ENCODE data around the gene CDC14B. TPM values are rescaled to one million over a fixed set of nuclear protein-coding genes. Genes with fewer than 3 reads are reported as not detected.
A peak's percentile ranks its signal among the peaks of the same experiment; 100 is the strongest.
"Not testable (repeated sequence)": the region's sequence is repeated elsewhere in the genome, so short reads cannot be mapped to it uniquely, and the experiment has no call there.

Gene CDC14B
- total RNA-seq, 1 donor from 2014 or later = 29.0 TPM

DNA sequence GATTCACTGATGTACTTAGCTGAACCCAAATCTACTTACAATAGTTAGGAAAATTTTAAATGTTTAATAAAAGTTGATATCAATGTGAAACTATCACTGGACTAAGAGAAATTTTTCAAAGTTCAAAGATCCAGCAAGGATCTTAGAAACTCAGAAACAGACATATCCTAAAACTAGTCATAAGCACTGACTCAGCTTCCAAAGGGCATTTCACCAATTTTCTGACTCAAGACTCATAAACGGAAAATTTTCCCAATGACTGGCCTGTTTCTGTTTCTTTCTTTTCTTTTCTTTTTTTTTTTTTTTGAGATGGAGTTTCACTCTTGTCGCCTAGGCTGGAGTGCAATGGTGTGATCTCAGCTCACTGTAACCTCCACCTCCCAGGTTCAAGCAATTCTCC lies 66.6 kb downstream of the CDC14B start:
- no peak for DNase-seq (ENCODE audit: low spot score)
- no peak for ATAC-seq

DNA sequence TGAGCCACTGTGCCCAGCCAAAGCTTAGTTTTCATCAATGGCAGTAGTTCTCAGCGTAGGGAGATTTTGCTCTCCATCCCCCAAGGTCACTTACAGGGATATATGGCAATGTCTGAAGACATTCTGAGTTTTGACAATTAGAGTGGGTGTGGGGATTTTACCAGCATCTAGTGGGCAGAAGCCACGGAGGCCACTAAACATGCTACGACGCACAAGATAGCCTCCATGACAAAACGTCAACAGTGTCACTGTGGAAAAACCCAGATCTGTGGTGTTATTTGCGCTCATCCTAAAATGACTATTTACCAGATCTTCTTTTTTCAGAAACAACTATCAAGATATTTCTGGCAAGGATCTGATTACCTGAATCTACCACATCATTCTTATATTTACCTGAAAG lies 68.2 kb downstream of the CDC14B start:
- no peak for DNase-seq (ENCODE audit: low spot score)
- no peak for ATAC-seq

DNA sequence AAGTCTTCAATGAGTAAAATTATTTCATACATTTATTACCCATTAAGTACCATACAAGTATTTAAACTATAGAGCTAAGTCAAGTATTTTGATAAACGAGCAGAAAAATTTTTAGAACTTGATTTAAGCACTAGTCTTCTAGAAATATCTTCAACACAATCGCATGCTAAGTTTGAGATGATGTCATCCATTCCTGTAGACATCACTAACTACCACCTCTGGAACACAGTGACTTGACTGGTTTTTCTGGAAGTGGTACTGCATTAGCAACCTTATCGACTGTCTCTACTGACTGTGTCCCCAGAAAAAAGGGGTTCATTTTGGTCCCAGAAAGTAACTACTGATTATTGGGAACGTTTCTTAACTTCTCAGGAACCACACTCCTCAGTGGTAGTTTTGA lies 69.0 kb downstream of the CDC14B start:
- no peak for DNase-seq (ENCODE audit: low spot score)
- no peak for ATAC-seq

DNA sequence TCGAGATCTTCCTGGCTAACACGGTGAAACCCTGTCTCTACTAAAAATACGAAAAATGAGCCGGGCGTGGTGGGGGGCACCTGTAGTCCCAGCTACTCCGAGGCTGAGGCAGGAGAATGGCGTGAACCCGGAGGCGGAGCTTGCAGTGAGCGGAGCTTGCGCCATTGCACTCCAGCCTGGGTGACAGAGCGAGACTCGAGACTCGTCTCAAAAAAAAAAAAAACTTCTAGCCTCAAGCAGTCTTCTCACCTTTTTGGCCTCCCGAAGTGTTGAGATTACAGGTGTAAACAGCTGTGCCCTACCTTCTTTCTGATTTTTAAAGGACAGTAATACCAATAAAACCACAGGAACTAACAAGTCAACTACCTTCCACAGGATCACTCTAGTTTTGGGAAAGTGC lies 76.5 kb downstream of the CDC14B start:
- ATAC-seq; DNase-seq (ENCODE audit: low spot score): not testable (repeated sequence)

DNA sequence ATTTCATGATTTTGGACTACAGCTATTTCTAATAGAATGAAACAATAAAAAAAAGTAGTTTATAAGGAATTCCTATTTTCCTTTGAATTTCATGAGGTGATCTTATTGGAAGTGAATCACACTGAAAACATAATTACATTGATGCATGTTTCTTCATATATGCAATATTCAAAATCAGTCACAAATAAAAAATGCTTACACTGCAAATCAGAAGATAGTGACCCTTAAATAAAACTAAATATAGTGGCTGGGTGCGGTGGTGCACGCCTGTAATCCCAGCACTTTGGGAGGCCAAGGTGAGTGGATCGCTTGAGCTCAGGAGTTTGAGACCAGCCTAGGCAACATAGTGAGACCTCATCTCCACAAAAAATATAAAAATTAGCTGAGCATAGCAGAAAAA lies 79.5 kb downstream of the CDC14B start:
- ATAC-seq (no peak), DNase-seq (ENCODE audit: low spot score) (no peak)

DNA sequence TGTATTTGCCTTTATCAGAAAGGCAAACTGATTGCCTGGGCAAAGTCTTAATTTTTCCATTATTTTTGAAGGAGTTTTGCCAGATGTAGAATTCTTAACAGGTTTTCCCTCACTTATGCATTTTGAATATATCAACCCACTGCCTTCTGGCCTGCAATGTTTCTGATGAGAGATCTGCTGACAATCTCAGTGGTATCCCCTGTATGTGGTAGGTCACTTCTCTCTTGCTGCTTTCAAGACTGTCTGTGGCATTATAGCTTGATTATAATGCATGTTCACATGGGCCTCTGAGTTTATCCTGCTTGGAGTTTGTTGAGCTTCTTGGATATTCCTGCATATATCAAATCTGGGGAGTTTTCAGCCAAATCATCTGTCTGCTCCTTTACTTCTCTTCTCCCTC lies 87.5 kb downstream of the CDC14B start:
- no peak for DNase-seq (ENCODE audit: low spot score)
- ATAC-seq = no peak

DNA sequence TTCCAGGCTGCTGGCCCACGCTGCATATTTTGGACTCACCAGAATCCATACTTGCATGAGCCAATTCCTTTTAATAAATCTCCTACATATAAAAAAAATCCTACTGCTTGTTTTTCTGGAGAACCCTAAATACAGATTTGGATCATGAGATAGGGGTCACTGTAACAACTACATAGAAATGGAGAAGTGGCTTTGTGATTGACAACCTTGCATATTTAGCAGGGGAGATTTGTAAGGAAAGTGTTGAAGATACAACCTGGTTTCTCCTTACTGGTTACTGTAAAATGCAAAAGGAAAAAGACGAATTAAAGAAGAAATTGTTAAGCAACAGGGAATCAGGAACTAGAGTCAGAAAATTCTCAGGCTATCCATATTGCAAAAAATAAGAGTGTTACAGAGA lies 94.9 kb downstream of the CDC14B start:
- ATAC-seq = no peak
- DNase-seq (ENCODE audit: low spot score) = no peak

DNA sequence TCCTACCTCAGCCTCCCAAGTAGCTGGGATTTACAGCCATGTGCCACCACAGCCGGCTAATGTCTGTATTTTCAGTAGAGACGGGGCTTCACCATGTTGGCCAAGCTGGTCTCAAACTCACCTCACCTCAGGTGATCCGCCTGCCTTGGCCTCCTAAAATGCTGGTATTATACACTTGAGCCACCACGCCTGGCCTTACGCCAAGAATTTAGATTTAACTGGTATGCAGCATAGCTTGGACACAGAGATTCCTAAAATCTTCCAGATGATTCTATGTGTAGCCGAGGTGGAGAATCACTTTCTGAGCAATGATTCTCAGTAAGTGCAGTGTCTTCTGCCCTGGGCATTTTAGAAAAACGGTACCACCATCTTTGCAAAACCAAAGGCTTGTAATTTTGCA lies 95.6 kb downstream of the CDC14B start:
- no peak for DNase-seq (ENCODE audit: low spot score)
- ATAC-seq = no peak

DNA sequence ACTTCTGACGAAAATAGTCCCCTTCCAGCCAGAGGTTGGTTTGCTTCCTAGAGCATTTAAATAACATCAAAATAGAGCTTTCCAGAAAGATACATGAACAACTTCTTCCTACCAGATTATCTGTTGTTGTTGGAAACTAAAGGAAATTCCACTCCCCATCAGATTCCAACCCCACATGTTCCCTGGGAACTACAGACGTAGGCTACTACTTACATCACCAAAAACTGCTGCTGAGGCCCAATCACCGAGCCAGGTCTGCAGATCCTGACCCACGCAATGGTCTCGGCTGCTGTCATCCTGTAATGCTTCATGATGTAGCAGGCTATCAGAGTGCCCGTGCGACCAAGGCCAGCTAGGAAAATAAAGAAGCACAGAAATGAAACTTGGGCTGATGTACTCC lies 96.3 kb downstream of the CDC14B start:
- DNase-seq (ENCODE audit: low spot score) = no peak
- peak; percentile 39 for ATAC-seq

DNA sequence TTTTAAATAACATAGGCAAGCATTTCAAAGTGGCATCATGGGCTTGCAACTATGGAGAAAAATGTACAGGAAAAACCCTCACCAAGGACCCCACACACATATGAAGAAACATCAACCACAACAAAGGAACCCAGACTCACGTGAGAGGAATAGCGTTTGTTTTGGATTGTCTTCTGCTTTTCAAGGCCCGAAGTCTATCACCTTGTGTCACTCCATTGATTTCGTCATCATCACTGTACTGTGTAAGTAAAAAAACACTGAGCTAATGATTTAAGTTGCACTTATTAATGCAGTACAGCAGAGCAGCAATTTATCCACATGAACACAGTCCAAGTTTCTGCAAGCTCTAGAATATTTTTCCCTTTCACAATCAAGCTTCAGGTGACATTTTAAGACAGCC lies 97.3 kb downstream of the CDC14B start:
- DNase-seq (ENCODE audit: low spot score) = no peak
- peak; percentile 44 for ATAC-seq

DNA sequence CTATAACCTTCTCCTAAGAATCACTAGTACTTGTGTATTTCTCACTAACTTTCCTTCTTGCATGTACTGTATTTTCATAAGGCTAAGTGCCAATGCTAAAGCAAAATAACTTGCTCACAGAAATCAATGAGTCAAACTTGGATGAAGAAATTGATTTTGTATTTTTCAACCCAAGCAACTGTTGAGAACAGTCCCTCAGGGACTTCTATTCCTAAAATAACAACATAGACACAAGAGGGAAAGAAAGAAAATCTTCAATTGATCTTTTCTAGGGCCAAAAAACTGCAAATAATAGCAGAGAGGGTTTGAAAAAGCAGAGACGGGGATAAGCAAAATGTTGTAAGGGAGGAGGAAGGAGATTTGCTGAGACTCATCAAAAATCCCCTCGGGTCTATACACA lies 99.9 kb downstream of the CDC14B start:
- DNase-seq (ENCODE audit: low spot score) (no peak), ATAC-seq (no peak)

DNA sequence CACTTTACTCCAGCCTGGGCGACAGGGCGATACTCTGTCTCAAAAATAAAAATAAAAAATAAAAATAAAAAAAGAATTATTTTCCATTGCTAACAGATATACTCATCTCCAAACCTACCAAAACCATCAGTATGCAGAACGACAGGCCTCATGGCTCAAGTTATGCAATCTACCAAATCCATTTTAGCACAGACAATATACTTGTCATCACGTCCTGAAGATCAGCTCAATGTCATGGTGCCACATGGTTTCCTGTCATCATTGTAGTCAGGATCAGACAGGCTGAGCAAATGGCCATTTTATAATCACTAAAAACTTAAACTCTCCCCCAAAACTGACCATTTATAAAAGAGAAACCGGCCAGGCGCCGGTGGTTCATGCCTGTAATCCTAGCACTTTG lies 100.5 kb downstream of the CDC14B start:
- no peak for ATAC-seq

DNA sequence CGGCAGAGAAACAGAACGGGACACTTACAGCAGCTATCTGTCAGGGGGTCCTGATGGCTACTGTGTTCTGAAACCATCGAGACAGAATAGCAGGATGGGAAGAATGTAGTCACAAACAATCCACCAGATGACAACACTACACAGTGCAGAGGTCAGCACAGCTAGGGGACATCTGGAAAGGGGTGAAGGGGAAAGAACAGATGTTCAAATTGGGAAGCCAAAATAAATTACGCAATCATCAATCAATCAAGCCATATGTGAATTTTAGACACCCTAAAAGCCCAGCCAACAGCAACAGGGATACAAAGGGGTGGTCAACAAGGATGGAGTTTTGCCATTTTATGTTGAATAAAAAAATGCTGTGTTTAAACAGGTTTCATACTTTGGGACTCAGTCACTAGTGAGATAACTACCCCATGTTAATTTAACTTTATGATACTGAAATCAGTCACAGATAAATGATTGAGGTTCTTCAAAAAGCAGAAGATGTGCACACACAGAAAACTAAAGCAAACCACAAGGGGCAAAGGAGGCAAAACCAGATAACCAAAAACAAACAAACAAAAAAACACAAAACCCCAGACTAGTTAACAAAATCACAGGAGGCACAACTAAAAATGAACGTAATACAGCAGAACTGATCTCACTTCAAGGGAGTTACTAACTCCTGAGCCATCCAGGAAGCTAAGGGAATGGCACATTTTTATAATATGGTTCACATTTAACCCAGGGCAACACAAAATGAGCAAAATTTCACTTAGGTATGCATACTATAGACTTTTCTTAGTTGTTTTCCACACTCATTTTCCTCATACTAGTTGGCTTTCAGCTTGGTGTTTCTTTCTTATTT lies 103.8 kb downstream of the CDC14B start:
- DNase-seq (ENCODE audit: low spot score) = no peak
- ATAC-seq = peak; percentile 56

More for the DNA sequence above, 100.5 kb downstream of the CDC14B start:
- DNase-seq (ENCODE audit: low spot score) = no peak

DNA sequence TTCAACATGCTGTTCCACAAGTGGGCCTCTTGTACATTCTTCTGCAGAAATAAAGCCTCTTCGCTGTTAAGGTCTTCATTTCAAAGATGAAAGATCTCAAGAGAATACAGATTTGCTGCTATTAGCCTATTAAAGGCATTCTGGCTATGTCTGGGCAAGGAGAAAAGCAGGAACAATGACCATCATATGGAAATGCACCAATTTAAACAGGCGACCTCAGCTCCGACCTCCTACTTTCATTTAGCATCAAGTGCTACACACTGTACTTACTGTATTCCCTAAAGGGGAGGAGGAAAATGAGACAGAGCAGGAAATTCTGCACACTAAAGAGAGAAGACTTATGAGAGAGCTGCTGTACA lies 104.9 kb downstream of the CDC14B start:
- DNase-seq (ENCODE audit: low spot score) (no peak), ATAC-seq (no peak)

DNA sequence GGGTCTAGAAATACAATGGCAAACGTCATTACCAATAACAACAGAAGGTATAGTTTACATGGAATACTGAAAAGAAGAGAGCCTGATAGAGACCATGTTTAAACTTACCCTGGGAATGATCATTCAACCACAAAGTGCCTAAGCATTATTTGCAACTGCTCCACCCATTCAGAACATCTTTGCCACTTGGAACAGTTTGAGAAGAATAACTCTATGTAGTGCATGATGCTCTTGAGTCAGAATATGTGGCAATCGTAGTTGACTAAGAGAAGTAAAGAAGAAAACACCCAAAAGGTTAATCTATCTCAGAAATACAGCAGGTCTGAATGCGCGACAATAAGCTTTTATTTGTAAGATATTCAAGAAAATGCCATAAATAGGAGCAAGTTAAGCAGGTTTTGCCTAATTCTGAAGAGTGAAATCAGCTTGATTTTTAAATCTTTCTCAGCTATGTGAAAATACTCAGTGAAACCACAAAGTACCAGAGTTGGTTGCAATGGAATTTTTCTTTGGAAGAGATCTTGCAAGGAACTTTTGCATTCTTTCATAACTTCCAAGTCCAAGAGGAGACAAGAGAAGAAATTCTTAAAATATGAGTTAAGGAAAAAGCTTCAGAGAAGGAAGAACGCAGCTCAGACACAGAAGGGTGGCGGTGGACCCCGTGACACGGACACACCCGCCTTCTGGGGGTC lies 105.4 kb downstream of the CDC14B start:
- no peak for DNase-seq (ENCODE audit: low spot score)
- ATAC-seq = no peak

DNA sequence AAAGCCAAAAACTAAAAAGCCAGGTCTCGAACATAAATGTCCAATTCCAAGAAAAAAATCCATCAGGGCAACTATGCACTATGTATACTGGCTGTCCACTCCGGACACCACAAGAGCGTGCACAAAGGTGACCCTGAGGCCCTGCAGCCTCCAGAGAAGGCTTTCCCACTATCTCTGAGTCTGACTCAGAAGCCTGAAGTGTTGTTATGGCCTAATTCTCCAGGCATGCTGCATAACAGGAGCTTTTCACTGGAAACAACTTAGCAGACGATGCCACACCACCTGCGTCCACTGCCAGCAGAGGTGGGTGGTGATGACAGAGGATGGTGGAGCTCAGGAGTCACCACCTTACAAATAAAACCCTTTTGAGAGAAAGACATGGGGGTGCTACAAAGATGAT lies 106.0 kb downstream of the CDC14B start:
- ATAC-seq (no peak), DNase-seq (ENCODE audit: low spot score) (no peak)

DNA sequence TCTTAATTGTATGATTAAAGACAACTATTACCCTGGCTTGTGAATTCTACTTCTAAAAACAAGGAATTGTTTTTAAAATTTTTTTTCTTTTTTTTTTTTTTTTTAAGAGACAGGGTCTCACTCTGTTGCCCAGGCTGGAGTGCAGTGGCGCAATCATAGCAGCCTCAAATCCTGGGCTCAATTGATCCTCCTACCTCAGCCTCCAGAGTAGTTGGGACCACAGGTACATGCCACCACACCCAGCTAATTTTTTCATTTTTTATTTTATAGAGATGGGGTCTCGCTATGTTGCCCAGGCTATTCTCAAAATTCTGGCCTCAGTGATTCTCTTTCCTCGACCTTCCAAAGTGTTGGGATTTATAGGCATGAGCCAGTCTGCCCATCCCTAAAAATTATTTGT lies 107.4 kb downstream of the CDC14B start:
- DNase-seq (ENCODE audit: low spot score) (no peak), ATAC-seq (no peak)

DNA sequence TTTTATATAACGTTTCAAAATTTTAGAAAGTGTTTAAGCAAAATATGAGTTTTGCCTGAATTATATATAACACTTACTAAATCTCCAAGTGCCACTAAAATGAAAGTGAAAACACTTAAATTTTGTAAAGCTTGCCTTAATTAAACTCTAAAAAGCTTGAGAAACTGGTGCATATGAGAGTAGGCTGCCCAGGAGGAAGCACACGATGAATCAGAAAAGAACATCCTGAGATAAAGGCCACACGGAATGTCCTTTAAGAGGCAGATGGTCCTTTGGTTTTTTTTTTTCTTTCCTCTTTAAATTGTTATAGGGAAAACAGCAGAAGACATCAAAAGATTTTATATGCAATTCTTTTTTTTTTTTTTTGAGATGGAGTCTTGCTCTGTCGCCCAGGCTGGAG lies 109.4 kb downstream of the CDC14B start:
- DNase-seq (ENCODE audit: low spot score) = no peak

DNA sequence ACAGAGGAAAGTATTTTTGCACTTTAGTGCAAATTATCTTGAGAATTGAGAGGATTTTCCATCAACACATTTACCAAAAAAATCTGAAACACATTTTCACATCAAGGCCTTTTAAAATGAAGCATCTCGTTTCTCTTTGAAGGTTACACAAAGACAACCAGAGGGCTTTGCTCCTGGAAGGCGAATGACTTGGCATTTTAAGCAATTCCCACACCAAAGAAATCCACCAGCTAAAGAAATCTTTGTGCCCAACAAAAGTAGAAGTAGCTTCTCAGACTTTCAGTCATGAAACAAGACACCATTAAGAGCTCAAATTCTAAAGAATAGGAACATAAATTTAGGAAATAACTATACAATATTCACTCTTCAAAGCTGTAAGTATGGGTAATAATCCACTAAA lies 109.8 kb downstream of the CDC14B start:
- ATAC-seq = no peak
- no peak for DNase-seq (ENCODE audit: low spot score)

More for the DNA sequence above, 109.4 kb downstream of the CDC14B start:
- ATAC-seq = no peak

DNA sequence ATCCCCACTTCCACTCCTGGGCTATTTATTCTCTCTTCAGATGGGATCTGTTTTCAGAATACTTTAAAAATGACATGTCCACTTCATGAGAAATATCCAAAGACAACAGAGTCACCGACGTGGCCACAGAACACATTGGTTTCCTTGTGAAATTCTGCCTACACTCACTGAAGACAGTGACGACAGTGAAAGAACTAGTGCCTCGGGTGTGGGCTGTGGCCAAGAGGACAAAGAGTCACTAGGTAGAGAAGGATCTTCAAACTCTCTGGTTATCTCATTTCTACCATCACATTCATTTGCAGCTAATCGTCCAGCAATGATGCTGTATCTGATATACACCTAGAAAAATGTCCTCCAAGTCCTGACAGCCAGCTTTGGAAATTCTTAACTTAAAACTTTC lies 110.6 kb downstream of the CDC14B start:
- ATAC-seq (no peak), DNase-seq (ENCODE audit: low spot score) (no peak)

DNA sequence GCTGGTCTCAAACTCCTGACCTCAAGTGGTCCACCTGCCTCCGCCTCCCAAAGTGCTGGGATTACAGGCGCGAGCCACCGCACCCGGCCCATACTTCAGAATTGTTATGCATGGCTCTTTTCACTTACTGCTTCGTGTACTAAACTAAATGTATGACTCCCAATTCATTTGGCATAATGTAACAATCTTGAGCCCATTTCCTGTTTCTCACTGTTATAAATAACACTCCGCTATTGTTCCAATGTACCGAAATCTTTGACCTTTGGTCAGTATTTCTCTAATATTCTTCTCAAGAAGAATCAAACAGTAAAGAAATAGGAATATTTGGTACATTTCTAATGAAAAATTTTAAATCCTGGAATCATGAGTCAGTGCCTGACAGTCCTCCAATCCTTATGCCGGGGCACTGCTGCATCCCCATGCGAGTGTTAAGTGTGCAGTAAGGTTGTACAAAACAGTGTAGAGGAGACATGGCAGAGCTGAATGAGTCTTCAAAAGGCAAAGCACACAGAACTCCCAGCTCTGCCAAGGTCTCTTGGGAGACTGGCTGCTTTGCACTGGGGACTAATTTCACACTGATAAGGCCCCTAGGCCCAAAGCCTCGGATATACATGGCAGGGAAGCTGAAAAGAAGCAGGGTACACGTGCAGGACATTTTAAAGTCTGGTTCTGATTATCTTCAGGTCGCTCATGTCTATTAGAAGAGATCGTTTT lies 111.3 kb downstream of the CDC14B start:
- ATAC-seq = no peak
- DNase-seq (ENCODE audit: low spot score) = no peak
